Bronchial epithelial cell (primary cell): Measurements from ENCODE around the gene PAX2. TPM values are rescaled to one million over a fixed set of nuclear protein-coding genes. Genes with fewer than 3 reads are reported as not detected.

Source experiments
- DNase-seq: peaks from one replicate; pipeline ENCODE4 v3.0.0-alpha.2; 2010; ENCODE audit warnings: low read depth
- FAIRE-seq: peaks from 2 replicates; lab custom pipeline; 2011; peaks lifted over from hg19 to GRCh38; lab: Jason Lieb, UNC
- H3K27me3 ChIP-seq: 2 replicates; pipeline ENCODE4 v1.5.1; 2011; ENCODE audit warnings: low read length; ENCODE audit not compliant: control insufficient read depth, insufficient read depth
- H3K36me3 ChIP-seq: 2 replicates; pipeline ENCODE4 v1.5.1; 2011; ENCODE audit warnings: low read length; ENCODE audit not compliant: control insufficient read depth, insufficient read depth
- H3K4me3 ChIP-seq: 2 replicates; pipeline ENCODE4 v1.5.1; 2011; ENCODE audit warnings: mild to moderate bottlenecking, low read depth, low read length, control low read depth
- total RNA-seq: library from RNA; depleted of rRNA; stranded (reverse); fragments of >200 nt; gene quantifications from 2 replicates; pipeline ENCODE4 v1.2.1, GENCODE V29; 2014
- TF ChIP-seq, protein P1 (sequence below): IDR thresholded peaks from 2 replicates; pipeline ENCODE4 v1.5.1; 2011; ENCODE audit warnings: mild to moderate bottlenecking, moderate library complexity, low read length, control low read depth, inconsistent platforms; ENCODE audit not compliant: insufficient read depth, severe bottlenecking

The PAX2 gene
- total RNA-seq, 1 donor from 2014 or later = not detected

DNA sequence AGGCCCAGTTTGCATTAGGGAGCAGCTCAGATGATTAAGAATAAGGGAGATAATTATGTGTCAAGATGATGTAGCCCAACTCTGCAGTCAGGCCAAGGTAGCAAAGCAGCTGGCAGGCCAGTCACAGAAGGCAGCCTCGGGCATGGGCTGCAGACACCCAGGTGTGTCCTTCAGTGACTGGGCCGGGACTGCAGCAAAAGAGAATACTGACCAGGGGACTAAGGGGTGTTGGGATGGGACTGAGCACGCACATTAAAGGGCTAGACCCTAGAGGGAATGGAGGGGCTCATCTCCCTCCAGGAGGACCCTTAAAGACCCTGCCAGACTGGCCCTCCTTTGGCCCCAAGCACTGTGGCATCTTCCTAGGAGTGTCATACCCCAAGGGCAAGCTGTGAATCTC, 38.7 kb downstream of the PAX2 start:
- TF ChIP-seq, protein P1, sequence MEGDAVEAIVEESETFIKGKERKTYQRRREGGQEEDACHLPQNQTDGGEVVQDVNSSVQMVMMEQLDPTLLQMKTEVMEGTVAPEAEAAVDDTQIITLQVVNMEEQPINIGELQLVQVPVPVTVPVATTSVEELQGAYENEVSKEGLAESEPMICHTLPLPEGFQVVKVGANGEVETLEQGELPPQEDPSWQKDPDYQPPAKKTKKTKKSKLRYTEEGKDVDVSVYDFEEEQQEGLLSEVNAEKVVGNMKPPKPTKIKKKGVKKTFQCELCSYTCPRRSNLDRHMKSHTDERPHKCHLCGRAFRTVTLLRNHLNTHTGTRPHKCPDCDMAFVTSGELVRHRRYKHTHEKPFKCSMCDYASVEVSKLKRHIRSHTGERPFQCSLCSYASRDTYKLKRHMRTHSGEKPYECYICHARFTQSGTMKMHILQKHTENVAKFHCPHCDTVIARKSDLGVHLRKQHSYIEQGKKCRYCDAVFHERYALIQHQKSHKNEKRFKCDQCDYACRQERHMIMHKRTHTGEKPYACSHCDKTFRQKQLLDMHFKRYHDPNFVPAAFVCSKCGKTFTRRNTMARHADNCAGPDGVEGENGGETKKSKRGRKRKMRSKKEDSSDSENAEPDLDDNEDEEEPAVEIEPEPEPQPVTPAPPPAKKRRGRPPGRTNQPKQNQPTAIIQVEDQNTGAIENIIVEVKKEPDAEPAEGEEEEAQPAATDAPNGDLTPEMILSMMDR = no peak
- no peak for DNase-seq
- no peak overlapping the region for H3K4me3 ChIP-seq
- H3K27me3 ChIP-seq = peaks cover 7% of the 10 kb centered on the region
- no peaks in the 10 kb centered on the region for H3K36me3 ChIP-seq
- no peak for FAIRE-seq

DNA sequence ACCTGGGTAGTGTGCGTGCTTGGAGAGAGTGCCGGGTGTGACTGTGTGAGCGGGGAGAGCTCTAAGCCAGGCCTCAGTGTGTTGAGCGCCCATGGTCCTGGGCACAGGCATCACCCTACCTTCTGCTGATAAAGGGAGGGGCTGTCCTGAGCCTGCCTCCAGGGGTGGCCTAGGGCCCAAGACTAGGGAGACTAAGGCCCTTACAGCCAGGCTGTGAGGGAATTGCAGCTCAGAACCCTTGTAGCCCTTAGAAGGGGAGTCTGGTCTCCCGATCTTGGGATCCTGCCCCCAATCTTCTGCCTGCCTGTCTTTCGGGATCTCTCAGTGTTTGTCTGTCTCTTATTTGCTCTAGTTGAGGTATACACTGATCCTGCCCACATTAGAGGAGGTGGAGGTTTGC, 41.2 kb downstream of the PAX2 start:
- FAIRE-seq = no peak
- TF ChIP-seq, protein P1 = no peak
- no peak overlapping the region for H3K4me3 ChIP-seq
- peaks cover 8% of the 10 kb centered on the region for H3K27me3 ChIP-seq
- no peaks in the 10 kb centered on the region for H3K36me3 ChIP-seq
- DNase-seq = no peak

DNA sequence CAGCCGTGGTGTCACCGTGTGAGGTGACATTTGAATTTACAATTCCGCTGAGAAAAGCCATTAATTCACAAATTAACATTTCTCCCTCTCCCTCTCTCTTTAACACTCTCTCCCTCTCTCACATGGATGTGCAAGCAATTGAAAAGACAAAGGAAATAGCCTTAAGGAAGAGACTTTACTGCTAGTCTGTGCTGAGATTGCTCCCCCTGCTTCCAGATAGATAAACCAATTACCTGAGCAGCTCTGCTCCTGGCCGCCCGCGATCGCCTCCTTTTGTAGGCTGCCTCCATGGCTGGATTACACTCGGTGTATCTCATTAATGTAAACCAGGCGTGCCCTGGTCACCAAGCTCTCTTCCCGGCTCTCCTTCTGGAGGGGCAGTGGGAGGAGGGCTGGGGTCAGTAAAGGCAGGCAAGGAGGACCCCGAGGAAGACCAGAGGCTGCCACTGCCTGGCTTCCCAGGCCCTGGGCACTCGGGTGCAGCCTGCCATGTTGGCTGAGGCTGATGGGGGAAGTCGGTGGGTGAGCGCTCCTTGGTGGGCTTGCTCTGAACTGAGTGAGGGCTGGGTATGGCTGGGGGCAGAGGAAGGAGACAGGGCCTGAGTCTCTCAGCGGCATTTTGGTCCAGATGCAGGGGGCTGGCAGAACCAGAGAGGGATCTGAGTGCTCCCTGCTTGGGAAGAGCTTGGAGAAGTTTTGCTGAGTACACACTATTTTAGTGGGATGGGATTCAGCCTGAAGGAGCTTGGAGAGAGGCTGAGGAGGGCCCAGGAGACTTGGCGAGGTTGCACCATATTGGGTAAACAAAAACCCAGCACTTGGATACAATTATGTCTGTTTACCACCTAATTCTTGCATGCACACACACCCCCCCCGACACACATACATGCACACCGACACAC, 42.9 kb downstream of the PAX2 start:
- Histone ChIP-seq H3K27me3 (peaks cover 7% of the 10 kb centered on the region), H3K4me3 (no peak overlapping the region), H3K36me3 (no peaks in the 10 kb centered on the region)
- TF ChIP-seq, protein P1 = no peak
- FAIRE-seq (no peak), DNase-seq (no peak)

DNA sequence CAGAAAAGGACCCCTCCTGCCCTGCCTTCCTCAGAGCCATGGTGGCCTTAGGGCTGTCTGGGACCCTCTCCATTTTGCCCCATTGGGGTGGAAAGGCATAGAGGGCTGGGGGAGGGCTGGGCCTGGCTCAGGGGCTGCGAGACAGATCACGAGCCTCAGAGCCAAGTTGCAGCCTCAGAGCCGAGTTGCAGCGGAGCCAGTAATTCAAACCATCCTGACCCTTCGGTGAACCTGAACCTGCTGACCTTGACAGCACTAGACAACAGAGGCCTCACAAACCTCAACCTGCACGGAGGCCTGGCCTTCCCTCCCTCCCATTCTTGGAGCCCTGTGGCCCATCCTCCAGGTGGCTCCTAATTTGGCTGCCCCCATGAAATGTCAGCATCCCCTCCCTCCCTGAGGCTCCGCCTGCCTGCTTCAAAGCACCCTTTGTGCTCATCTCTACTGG, 45.4 kb downstream of the PAX2 start:
- TF ChIP-seq, protein P1 = no peak
- Histone ChIP-seq H3K4me3 (no peak overlapping the region), H3K36me3 (no peaks in the 10 kb centered on the region), H3K27me3 (peaks cover 7% of the 10 kb centered on the region)
- DNase-seq = no peak
- FAIRE-seq = no peak

DNA sequence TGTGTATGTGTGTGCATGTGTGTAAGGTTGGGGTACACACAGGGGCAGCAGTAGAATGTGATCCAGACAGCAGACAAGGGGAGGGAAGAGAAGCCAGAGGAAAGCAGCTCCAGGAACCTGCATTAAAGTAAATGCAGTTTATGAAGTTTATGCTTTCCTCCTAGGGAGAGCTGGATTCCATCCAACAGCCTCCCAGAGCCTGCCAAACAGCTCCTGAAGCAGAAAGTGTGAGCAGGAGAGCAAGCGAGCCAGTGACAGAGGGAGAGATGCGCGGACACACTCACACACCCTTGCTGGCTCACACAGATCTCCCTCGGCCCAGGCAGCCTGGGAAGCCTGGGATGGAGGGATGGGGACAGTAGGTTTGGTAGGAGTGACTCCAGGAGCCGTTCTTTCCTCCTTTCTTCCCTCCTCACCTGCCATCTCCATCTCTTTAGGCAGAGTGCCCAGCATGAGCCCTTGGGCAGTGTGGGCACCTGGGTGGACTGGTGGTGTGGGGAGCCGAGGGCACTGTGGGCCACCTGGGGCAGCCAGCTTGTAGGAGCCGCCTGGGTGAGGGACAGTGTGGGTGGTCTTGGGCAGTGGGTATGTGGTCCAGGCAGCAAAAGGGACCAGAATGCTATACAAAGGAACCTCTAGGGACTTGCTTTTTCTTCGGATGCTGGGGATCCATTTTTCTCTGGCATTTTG, 46.1 kb downstream of the PAX2 start:
- FAIRE-seq = peak; percentile 68
- DNase-seq = no peak
- Histone ChIP-seq H3K4me3 (no peak overlapping the region), H3K27me3 (peaks cover 7% of the 10 kb centered on the region), H3K36me3 (no peaks in the 10 kb centered on the region)
- TF ChIP-seq, protein P1 = no peak
